COLO829 (cell line): Measurements from ENCODE around the gene PRPSAP1.
"Not testable (repeated sequence)": the region's sequence is repeated elsewhere in the genome, so short reads cannot be mapped to it uniquely, and the experiment has no call there.

ENCODE experiments used
- DNase-seq: peaks from one replicate; pipeline ENCODE4 v3.0.0; 2012; ENCODE audit warnings: low spot score

PRPSAP1 gene

GRCh38 chr17:76276461-76277299, 77.0 kb downstream of the PRPSAP1 start:
- no peak for DNase-seq

DNA sequence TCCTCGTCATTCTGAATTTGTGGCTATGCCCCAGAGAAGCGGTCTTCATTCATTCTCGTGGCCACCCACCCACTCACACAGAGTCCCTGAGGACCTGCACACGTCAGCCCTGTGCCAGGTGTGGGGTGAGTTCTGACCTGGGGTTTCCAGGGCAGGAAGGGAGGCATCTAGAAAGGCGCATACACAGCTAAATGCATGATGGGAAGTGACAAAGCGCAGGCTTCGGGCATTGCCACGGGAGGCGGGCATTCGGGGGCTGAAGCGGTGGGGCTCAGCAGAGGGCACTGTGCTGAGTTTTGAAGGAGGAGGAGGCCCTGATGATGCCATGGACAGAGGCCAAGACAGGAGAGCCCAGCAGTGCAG, 77.7 kb downstream of the PRPSAP1 start:
- DNase-seq, result no peak

GRCh38 chr17:76275382-76276068, 78.2 kb downstream of the PRPSAP1 start:
- DNase-seq, result no peak

GRCh38 chr17:76274112-76274956, 79.4 kb downstream of the PRPSAP1 start:
- no peak for DNase-seq

GRCh38 chr17:76273445-76274111, 80.1 kb downstream of the PRPSAP1 start:
- no peak for DNase-seq

- DNase-seq, result no peak
These were observed 80.9 kb downstream of the PRPSAP1 start for GRCh38 chr17:76272541-76273444.

GRCh38 chr17:76271669-76272540, 81.8 kb downstream of the PRPSAP1 start:
- DNase-seq, result no peak

GRCh38 chr17:76270770-76271668, 82.7 kb downstream of the PRPSAP1 start:
- no peak for DNase-seq

DNA sequence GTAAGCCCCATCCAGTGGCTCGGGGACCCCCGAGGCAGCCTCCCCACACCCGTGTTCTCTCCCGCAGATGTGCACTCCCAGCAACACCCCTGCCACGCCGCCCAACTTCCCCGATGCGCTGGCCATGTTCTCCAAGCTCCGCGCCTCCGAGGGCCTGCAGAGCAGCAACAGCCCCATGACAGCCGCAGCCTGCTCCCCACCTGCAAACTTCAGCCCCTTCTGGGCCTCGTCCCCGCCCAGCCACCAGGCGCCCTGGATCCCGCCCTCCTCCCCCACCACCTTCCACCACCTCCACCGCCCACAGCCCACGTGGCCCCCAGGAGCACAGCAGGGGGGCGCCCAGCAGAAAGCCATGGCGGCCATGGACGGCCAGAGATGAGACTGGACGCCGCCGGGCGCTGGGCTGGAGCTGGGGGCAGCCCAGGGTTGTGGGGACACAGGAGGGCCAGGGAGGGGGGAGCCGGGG, 83.6 kb downstream of the PRPSAP1 start:
- DNase-seq, result no peak

DNA sequence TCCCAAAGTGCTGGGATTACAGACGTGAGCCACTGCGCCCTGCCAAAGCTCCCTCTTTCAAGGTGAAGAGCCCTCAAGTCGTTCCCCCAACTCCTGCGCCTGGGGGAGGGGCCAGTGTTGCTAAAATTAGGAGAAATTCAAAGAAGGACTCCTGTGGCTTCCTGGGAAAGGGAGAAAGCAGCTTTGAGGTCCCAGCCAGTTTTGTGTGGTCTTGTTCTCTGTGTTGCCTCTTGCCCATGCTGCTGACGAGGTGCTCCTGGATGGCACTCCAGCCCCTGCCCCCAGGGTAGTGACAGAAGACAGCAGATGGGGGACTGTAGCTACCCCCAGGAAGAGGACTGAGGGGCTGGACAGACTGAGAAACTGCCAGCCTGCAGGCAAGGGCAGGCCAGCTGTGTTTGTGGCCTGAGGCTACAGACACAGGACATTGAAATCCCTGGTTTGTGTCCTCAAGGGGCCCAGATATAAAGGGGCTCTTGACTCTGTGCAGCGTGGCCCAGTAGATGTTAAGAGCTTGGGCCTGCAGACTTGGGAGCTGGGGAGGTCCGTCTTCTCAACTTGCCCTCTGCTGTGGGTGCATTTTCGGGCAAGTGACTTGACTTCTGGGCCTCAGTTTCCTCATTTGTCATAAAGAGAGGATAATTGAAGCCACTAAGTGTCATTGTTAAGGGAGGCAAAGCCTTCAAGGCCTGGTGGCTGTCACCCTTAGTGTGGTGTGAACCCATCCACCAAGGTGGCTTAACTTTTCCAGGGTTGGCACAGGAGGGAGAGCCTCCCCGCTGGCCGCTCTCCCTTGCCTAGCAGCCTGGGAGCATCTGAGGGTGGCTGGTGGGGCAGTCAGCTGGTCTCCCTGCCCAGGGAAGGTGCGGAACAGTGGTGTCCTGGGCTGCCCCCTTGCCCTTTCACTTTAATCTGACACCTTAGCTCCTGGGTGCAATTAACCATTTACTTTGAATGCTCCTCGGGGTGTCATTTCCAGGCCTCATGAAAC, 84.4 kb downstream of the PRPSAP1 start:
- DNase-seq, result no peak

- peak; percentile 83 for DNase-seq
These were observed 85.5 kb downstream of the PRPSAP1 start for GRCh38 chr17:76268015-76268749.

DNA sequence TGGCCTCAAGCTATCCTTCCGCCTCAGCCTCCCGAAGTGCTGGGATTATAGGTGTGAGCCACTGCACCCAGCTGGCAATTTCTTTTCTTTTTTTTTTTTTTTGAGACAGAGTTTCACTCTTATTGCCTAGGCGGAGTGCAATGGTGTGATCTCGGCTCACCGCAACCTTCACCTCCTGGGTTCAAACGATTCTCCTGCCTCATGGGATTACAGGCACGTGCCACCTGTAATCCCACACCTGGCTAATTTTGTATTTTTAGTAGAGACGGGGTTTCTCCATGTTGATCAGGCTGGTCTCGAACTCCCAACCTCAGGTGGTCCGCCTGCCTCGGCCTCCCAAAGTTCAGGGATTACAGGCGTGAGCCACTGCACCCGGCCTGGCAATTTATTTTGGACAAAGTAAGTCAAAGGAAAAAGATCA, 86.1 kb downstream of the PRPSAP1 start:
- not testable (repeated sequence) for DNase-seq

DNA sequence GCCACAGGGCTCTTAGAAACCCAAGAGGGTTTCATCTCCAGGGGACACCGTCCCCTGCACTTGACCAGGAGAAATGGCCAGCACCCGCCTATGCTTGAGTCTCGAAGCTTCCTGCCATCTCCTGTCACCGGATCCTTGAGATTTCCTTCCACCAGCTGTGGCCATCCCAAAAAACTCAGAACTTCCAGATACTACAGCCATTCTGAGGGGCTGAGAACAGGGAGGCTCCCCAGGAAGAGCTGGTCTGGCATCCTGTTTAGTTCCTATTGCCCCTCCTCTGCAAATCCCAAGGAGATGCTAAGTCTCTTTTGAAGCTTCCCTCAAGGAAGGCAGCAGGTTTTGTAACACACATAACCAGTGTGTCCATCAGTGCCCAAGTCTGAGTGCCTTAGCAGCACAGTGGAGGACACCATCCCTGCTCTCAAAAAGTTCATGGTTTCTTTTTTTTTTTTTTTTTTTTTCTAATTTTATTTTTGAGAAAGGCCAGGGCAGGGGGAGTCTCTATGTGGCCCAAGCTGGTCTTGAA, 86.6 kb downstream of the PRPSAP1 start:
- DNase-seq, result no peak

DNA sequence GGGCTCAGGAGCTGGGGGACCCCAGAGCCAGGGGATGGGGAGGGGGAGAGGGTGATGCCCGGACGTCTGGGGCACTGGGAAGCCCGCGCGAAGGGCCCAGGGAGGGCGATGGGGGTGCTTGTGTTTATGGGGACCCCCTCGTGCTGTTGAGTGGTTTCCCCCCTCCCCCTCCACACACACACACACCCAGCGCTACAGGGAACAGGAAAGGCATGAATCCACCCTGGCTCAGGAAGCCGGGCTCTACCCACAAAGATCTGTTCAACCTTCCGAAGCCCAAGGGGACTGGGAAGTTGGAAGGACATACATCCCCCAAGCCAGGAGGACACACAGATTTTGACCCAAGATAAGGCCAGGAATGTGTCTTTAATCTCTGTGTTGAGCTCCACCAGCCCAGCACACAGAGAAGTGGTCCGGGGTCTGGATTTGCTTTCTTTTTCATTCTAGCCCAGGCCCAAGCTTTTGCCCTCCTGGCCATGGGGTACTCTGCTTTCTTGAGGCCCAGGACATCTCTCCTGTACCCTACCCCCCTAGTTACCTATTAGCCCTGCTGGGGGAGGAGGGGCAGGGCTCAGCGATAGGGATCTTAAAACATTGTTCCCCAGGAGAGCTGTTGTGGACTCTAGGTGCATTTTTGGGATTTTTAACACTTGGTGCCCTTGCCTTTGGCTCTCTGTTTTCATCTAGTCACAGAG, 87.3 kb downstream of the PRPSAP1 start:
- no peak for DNase-seq

DNA sequence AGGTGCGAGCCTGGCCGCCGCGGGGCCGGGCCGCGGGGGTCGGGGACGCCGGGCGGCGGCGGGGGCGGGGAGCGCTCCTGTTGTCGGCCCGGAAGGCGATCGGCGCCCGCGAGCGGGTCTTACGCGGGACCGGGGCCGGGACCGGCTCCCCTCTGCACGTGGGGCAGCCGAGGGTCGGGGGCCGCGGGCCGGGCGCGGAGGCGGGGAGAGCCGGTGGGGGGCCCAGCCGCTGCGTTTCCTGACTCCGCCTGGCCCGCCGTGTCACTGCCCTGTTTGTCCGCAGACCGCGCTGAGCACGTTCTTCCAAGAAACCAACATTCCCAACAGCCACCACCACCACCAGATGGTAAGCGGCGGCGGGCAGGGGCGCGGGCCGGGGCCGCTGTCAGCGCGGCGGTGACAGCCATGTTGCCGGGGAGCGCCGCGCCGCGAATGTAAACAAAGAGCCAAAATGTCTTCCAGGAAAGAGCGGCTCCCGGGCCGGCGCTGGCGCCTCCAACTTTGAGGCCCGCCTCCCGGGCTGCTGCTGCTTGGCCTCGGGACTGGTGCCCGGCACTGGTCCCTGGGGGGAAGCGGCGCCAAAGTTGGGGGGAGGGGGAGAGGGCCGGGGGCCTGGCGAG, 88.0 kb downstream of the PRPSAP1 start:
- DNase-seq, result no peak
